ENCODE measurements around the gene PLPPR5.

PLPPR5 gene

DNA sequence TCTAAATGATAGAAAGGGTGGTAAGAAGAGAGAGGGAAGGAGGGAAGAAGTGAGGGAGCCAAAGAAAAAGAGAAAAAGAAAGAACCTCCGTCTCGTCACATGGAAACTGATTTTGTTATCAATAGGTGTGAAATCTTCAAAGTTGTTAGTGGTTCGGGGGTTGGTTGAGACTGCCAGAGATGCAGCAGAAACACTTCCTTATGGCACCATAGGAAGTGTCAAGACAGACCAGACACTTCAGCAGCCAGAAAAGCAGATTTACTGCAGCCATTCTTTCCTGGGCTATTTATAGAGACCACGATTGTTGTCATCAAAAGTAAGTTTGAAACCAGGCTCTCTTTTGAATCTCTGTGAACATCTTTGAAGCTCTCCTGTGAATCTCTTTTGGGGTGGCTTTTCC, 150.5 kb downstream of the PLPPR5 start:
- no peak for DNase-seq (ENCODE audit: low read depth in 1 of 2, low spot score in 1 of 2)

DNA sequence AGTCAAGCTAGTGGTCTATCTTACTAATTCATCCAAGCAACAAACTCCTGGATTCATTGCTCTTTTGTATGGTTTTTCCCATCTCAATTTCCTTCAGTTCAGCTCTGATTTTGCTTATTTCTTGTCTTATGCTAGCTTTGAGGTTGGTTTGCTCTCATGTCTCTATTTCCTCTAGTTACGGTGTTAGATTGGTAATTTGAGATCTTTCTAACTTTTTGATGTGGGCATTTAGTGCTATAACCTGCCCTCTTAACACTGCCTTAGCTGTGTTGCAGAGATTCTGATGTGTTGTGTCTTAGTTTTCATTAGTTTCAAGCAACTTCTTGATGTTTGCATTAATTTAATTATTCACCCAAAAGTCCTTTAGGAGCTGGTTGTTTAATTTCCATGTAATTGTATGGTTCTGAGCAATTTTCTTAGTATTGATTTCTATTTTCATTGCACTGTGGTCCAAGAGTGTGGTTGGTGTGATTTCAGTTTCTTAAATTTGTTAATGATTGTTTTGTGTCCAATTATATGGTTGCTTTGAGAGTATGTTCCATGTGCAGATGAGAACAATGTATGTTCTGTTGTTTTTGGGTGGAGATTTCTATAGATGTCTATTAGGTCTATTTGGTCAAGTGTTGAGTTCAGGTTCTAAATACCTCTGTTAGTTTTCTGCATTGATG, 154.6 kb downstream of the PLPPR5 start:
- no peak for DNase-seq (ENCODE audit: low read depth in 1 of 2, low spot score in 1 of 2)

DNA sequence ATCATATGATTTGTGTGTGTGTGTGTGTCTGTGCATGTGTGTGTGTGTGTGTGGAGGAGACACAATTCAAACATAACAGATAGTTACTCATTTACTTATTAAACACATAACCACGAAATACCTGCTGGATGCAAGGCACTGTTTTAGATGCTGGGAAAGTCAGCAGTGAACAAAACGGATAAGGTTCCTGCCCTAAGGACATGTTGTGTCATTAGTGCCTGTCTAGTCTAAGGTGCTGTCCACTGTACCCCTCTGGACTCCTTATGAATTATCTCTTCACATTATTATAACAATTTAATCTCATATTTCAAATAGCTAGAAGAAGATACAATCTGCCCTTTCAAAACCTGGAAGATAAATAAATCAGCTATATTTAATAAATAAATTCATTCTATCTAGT, 162.4 kb downstream of the PLPPR5 start:
- DNase-seq (ENCODE audit: low read depth in 1 of 2, low spot score in 1 of 2) = no peak

Data from activated CD4-positive, alpha-beta T cell treated with anti-CD3 and anti-CD28 coated beads, Interleukin-2, amount 50 U/mL, for 24 hours (primary cell).